Right forelimb (tissue), 1 donor: ENCODE data around the gene HHAT.
"Not testable (repeated sequence)": the region's sequence is repeated elsewhere in the genome, so short reads cannot be mapped to it uniquely, and the experiment has no call there.

ENCODE experiments used
- DNase-seq: peaks from one replicate; pipeline ENCODE4 v3.0.0-alpha.2; 2018

HHAT gene

GRCh38 chr1:210654176-210654981 lies 325.7 kb downstream of the HHAT start:
- DNase-seq = no peak

GRCh38 chr1:210655511-210655910 lies 326.8 kb downstream of the HHAT start:
- DNase-seq = no peak

GRCh38 chr1:210657806-210658205 lies 329.1 kb downstream of the HHAT start:
- DNase-seq = no peak

GRCh38 chr1:210661520-210661919 lies 332.8 kb downstream of the HHAT start:
- DNase-seq = not testable (repeated sequence)

GRCh38 chr1:210662291-210663050 lies 333.8 kb downstream of the HHAT start:
- no peak for DNase-seq

- no peak for DNase-seq
Measured at GRCh38 chr1:210663730-210664573, 335.2 kb downstream of the HHAT start.

- DNase-seq = no peak
Measured at GRCh38 chr1:210669951-210670350, 341.2 kb downstream of the HHAT start.

GRCh38 chr1:210674151-210674550 lies 345.4 kb downstream of the HHAT start:
- no peak for DNase-seq

GRCh38 chr1:210676539-210676938 lies 347.8 kb downstream of the HHAT start:
- DNase-seq = no peak

- DNase-seq = no peak
Measured at GRCh38 chr1:210677533-210677932, 348.8 kb downstream of the HHAT start.

GRCh38 chr1:210678306-210678705 lies 349.6 kb downstream of the HHAT start:
- no peak for DNase-seq

GRCh38 chr1:210681158-210681557 lies 352.5 kb downstream of the HHAT start:
- no peak for DNase-seq

GRCh38 chr1:210683403-210684047 lies 354.8 kb downstream of the HHAT start:
- no peak for DNase-seq

- no peak for DNase-seq
Measured at GRCh38 chr1:210684466-210685294, 356.0 kb downstream of the HHAT start.

- no peak for DNase-seq
Measured at GRCh38 chr1:210685295-210685650, 356.6 kb downstream of the HHAT start.

- no peak for DNase-seq
Measured at GRCh38 chr1:210686841-210687240, 358.1 kb downstream of the HHAT start.

- no peak for DNase-seq
Measured at GRCh38 chr1:210687582-210688279, 359.0 kb downstream of the HHAT start.

- no peak for DNase-seq
Measured at GRCh38 chr1:210688512-210689234, 360.0 kb downstream of the HHAT start.

GRCh38 chr1:210689826-210690225 lies 361.1 kb downstream of the HHAT start:
- DNase-seq = no peak

- no peak for DNase-seq
Measured at GRCh38 chr1:210690236-210690635, 361.5 kb downstream of the HHAT start.
